ENCODE results near the gene TRA2A. TPM values are rescaled to one million over a fixed set of nuclear protein-coding genes. Genes with fewer than 3 reads are reported as not detected.
A peak's percentile ranks its signal among the peaks of the same experiment; 100 is the strongest.

Gene TRA2A
- total and polyA plus RNA-seq, 2 of the 13 experiments (the other 11 are each of a cell fraction or from before 2014, with no cell fraction given), result 39.1 to 41.6 TPM

- TF ChIP-seq KDM4B (CRISPR knock-in tag; IDR thresholded peaks at IDR 0.05) (no peak), CBX2 (IDR thresholded peaks at IDR 0.05; ENCODE audit: low read depth, low read length) (no peak), CBX2 (CRISPR knock-in tag; IDR thresholded peaks at IDR 0.05; ENCODE audit: low read depth) (no peak), KAT8 (CRISPR knock-in tag; IDR thresholded peaks at IDR 0.05) (no peak), ZNF776 (CRISPR knock-in tag; IDR thresholded peaks at IDR 0.05) (peak; percentile 54; the same call in 1 of the 2 replicates), HBP1 (CRISPR knock-in tag; IDR thresholded peaks at IDR 0.05; ENCODE audit: low read depth) (no peak), PBX2 (CRISPR knock-in tag; IDR thresholded peaks at IDR 0.05) (no peak), STAT5B (CRISPR knock-in tag; IDR thresholded peaks at IDR 0.05) (no peak), IRF1 (CRISPR knock-in tag; IDR thresholded peaks at IDR 0.05; ENCODE audit: low read depth) (no peak), KDM2A (CRISPR knock-in tag; IDR thresholded peaks at IDR 0.05; ENCODE audit: borderline replicate concordance, low read depth) (no peak), MED1 (CRISPR knock-in tag; IDR thresholded peaks at IDR 0.05) (peak; percentile 31; the same call in 1 of the 2 replicates), ZMYM2 (CRISPR knock-in tag; IDR thresholded peaks at IDR 0.05) (no peak), THAP11 (CRISPR knock-in tag; IDR thresholded peaks at IDR 0.05) (no peak), LCORL (IDR thresholded peaks at IDR 0.05) (no peak), LCORL (CRISPR knock-in tag; IDR thresholded peaks at IDR 0.05) (no peak), ZBTB34 (CRISPR knock-in tag; IDR thresholded peaks at IDR 0.05) (no peak), ASH2L (IDR thresholded peaks at IDR 0.05; ENCODE audit: insufficient read length, low read depth, low read length) (peak; percentile 44), PTBP1 (IDR thresholded peaks at IDR 0.05; ENCODE audit: low read depth, low read length, poor library complexity, severe bottlenecking) (no peak), MIER3 (CRISPR knock-in tag; IDR thresholded peaks at IDR 0.05; ENCODE audit: borderline replicate concordance) (no peak), ZSCAN25 (CRISPR knock-in tag; IDR thresholded peaks at IDR 0.05) (peak; percentile 65; the same call in 1 of the 2 replicates), ETV5 (CRISPR knock-in tag; IDR thresholded peaks at IDR 0.05; ENCODE audit: borderline replicate concordance) (no peak), ZNF570 (CRISPR knock-in tag; IDR thresholded peaks at IDR 0.05; ENCODE audit: borderline replicate concordance) (no peak), PLSCR1 (CRISPR knock-in tag; IDR thresholded peaks at IDR 0.05; ENCODE audit: borderline replicate concordance) (no peak), MED13 (CRISPR knock-in tag; IDR thresholded peaks at IDR 0.05) (no peak; the same call in 1 of the 2 replicates), NFE2 (CRISPR knock-in tag; IDR thresholded peaks at IDR 0.05) (no peak), ZNF607 (CRISPR knock-in tag; IDR thresholded peaks at IDR 0.05; ENCODE audit: borderline replicate concordance) (no peak), ZNF30 (CRISPR knock-in tag; IDR thresholded peaks at IDR 0.05) (no peak)
Measured at GRCh38 chr7:23469150-23469960, 62.4 kb downstream of the TRA2A start (continued).

Data from HepG2 (cell line).